SK-N-SH treated with all-trans-retinoic acid at 6 μM for 48 hours (cell line): ENCODE data around the gene NPR1.

Source experiments
- ATAC-seq: fragments of 200-7000 bp; cut with Tn5 transposase; 3 replicates; pipeline ENCODE4 v1.9.1; 2020; ENCODE audit warnings: mild to moderate bottlenecking, moderate library complexity
- ARNTL ChIP-seq: fragments of 450-650 bp; formaldehyde crosslinking; IDR thresholded peaks from 2 replicates; pipeline ENCODE4 v1.5.0; 2020; ENCODE audit warnings: low read depth, mild to moderate bottlenecking, moderate library complexity, borderline replicate concordance
- BACH2 ChIP-seq: fragments of 250-450 bp; sonication (Bioruptor Pico); IDR thresholded peaks from 2 replicates; pipeline ENCODE4 v1.9.0; 2021; ENCODE audit warnings: mild to moderate bottlenecking, borderline replicate concordance
- CSDC2 ChIP-seq: fragments of 250-450 bp; sonication (Bioruptor Pico); IDR thresholded peaks from 2 replicates; pipeline ENCODE4 v1.5.0; 2020; ENCODE audit warnings: mild to moderate bottlenecking, moderate library complexity
- ESRRG ChIP-seq: fragments of 250-450 bp; sonication (Bioruptor Pico); IDR thresholded peaks from 2 replicates; pipeline ENCODE4 v1.6.1; 2021; ENCODE audit warnings: mild to moderate bottlenecking
- ISL1 ChIP-seq: fragments of 250-450 bp; sonication (Bioruptor Pico); IDR thresholded peaks from 2 replicates; pipeline ENCODE4 v2.1.2; 2022; ENCODE audit warnings: mild to moderate bottlenecking, moderate library complexity
- OSR1 ChIP-seq: fragments of 250-450 bp; sonication (Bioruptor Pico); IDR thresholded peaks from 2 replicates; pipeline ENCODE4 v1.8.0; 2022; ENCODE audit warnings: moderate library complexity, mild to moderate bottlenecking, inconsistent platforms
- POU6F1 ChIP-seq: fragments of 250-450 bp; sonication (Bioruptor Pico); IDR thresholded peaks from 2 replicates; pipeline ENCODE4 v1.8.0; 2021; ENCODE audit warnings: low read depth, mild to moderate bottlenecking, moderate library complexity, borderline replicate concordance
- PPARA ChIP-seq: fragments of 250-450 bp; sonication (Bioruptor Pico); IDR thresholded peaks from 2 replicates; pipeline ENCODE4 v1.5.0; 2020; ENCODE audit warnings: mild to moderate bottlenecking, borderline replicate concordance
- SNAI2 ChIP-seq: fragments of 250-450 bp; sonication (Bioruptor Pico); IDR thresholded peaks from 2 replicates; pipeline ENCODE4 v1.5.0; 2020; ENCODE audit warnings: mild to moderate bottlenecking, moderate library complexity
- TCF4 ChIP-seq: fragments of 250-450 bp; sonication (Bioruptor Pico); IDR thresholded peaks from 2 replicates; pipeline ENCODE4 v1.8.0; 2021; ENCODE audit warnings: mild to moderate bottlenecking, moderate library complexity, borderline replicate concordance
- TOX ChIP-seq: fragments of 250-450 bp; sonication (Bioruptor Pico); IDR thresholded peaks from 2 replicates; pipeline ENCODE4 v1.8.0; 2021; ENCODE audit warnings: mild to moderate bottlenecking, moderate library complexity, borderline replicate concordance
- TSHZ2 ChIP-seq: fragments of 250-450 bp; sonication (Bioruptor Pico); IDR thresholded peaks from 2 replicates; pipeline ENCODE4 v1.5.0; 2020; ENCODE audit warnings: mild to moderate bottlenecking, moderate library complexity
- ZFP3 ChIP-seq: fragments of 250-450 bp; sonication (Bioruptor Pico); IDR thresholded peaks from 2 replicates; pipeline ENCODE4 v1.5.0; 2020; ENCODE audit warnings: mild to moderate bottlenecking, moderate library complexity
- ZFP30 ChIP-seq: fragments of 450-650 bp; formaldehyde crosslinking; IDR thresholded peaks from 2 replicates; pipeline ENCODE4 v1.5.0; 2022; ENCODE audit warnings: mild to moderate bottlenecking, moderate library complexity
- ZNF565 ChIP-seq: fragments of 450-650 bp; formaldehyde crosslinking; conservative IDR thresholded peaks from 2 replicates; pipeline ENCODE4 v1.5.0; 2020; ENCODE audit warnings: low read depth, mild to moderate bottlenecking, moderate library complexity
- ZNF70 ChIP-seq: fragments of 450-650 bp; formaldehyde crosslinking; IDR thresholded peaks from 2 replicates; pipeline ENCODE4 v1.5.0; 2020; ENCODE audit warnings: mild to moderate bottlenecking, moderate library complexity
- ZNF8 ChIP-seq: fragments of 450-650 bp; formaldehyde crosslinking; IDR thresholded peaks from 2 replicates; pipeline ENCODE4 v1.5.0; 2020; ENCODE audit warnings: mild to moderate bottlenecking, moderate library complexity
- TF ChIP-seq, protein P1 (sequence below): fragments of 250-450 bp; sonication (Bioruptor Pico); IDR thresholded peaks from 2 replicates; pipeline ENCODE4 v1.5.1; 2020; ENCODE audit warnings: low read depth, mild to moderate bottlenecking, moderate library complexity
- TF ChIP-seq, protein P2 (sequence below): fragments of 250-450 bp; sonication (Bioruptor Pico); IDR thresholded peaks from 2 replicates; pipeline ENCODE4 v1.5.1; 2021; ENCODE audit warnings: mild to moderate bottlenecking, moderate library complexity
- TF ChIP-seq, protein P3 (sequence below): fragments of 250-450 bp; sonication (Bioruptor Pico); IDR thresholded peaks from 2 replicates; pipeline ENCODE4 v1.8.0; 2020; ENCODE audit warnings: mild to moderate bottlenecking, moderate library complexity, borderline replicate concordance

The NPR1 gene

DNA sequence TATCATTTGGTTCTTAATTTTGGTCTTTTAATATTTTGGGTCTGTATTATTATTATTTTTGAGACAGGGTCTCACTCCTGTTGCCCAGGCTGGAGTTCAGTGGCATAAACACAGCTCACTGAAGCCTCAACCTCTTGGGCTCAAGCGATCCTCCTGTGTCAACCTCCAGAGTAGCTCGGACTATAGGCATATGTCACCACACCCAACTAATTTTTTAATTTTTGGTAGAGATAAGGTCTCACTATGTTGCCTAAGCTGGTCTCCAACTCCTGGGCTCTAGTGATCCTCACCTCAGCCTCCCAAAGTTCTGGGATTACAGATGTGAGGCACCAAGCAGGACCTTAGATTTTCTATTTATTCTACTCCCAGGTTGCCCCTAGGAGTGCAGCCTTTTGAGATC lies 5.0 kb upstream of the NPR1 start (continued):
- TF ChIP-seq, protein P1, sequence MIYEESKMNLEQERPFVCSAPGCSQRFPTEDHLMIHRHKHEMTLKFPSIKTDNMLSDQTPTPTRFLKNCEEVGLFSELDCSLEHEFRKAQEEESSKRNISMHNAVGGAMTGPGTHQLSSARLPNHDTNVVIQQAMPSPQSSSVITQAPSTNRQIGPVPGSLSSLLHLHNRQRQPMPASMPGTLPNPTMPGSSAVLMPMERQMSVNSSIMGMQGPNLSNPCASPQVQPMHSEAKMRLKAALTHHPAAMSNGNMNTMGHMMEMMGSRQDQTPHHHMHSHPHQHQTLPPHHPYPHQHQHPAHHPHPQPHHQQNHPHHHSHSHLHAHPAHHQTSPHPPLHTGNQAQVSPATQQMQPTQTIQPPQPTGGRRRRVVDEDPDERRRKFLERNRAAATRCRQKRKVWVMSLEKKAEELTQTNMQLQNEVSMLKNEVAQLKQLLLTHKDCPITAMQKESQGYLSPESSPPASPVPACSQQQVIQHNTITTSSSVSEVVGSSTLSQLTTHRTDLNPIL = no peak
- TF ChIP-seq ZNF565 (CRISPR knock-in tag) = no peak

GRCh38 chr1:153677718-153678518 lies 570 bp upstream of the NPR1 start:
- TF ChIP-seq ARNTL (CRISPR knock-in tag) (no peak), SNAI2 (no peak), BACH2 (CRISPR knock-in tag) (no peak), ZNF8 (CRISPR knock-in tag) (no peak), ISL1 (CRISPR knock-in tag) (no peak), OSR1 (no peak), ZFP30 (CRISPR knock-in tag) (no peak), TOX (CRISPR knock-in tag) (no peak), ZNF70 (CRISPR knock-in tag) (no peak), ESRRG (CRISPR knock-in tag) (no peak), POU6F1 (CRISPR knock-in tag) (no peak), ZFP3 (CRISPR knock-in tag) (no peak), CSDC2 (no peak), PPARA (CRISPR knock-in tag) (no peak), ZNF565 (CRISPR knock-in tag) (no peak), TCF4 (CRISPR knock-in tag) (no peak), TSHZ2 (no peak)
- TF ChIP-seq, protein P2, sequence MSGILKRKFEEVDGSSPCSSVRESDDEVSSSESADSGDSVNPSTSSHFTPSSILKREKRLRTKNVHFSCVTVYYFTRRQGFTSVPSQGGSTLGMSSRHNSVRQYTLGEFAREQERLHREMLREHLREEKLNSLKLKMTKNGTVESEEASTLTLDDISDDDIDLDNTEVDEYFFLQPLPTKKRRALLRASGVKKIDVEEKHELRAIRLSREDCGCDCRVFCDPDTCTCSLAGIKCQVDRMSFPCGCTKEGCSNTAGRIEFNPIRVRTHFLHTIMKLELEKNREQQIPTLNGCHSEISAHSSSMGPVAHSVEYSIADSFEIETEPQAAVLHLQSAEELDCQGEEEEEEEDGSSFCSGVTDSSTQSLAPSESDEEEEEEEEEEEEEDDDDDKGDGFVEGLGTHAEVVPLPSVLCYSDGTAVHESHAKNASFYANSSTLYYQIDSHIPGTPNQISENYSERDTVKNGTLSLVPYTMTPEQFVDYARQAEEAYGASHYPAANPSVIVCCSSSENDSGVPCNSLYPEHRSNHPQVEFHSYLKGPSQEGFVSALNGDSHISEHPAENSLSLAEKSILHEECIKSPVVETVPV (CRISPR knock-in tag) = no peak
- TF ChIP-seq, protein P3, sequence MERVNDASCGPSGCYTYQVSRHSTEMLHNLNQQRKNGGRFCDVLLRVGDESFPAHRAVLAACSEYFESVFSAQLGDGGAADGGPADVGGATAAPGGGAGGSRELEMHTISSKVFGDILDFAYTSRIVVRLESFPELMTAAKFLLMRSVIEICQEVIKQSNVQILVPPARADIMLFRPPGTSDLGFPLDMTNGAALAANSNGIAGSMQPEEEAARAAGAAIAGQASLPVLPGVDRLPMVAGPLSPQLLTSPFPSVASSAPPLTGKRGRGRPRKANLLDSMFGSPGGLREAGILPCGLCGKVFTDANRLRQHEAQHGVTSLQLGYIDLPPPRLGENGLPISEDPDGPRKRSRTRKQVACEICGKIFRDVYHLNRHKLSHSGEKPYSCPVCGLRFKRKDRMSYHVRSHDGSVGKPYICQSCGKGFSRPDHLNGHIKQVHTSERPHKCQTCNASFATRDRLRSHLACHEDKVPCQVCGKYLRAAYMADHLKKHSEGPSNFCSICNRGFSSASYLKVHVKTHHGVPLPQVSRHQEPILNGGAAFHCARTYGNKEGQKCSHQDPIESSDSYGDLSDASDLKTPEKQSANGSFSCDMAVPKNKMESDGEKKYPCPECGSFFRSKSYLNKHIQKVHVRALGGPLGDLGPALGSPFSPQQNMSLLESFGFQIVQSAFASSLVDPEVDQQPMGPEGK = no peak
- TF ChIP-seq, protein P1 = no peak
- ATAC-seq = peak; percentile 77
